HepG2 (cell line): ENCODE data around the gene HMGN4. TPM values are rescaled to one million over a fixed set of nuclear protein-coding genes. Genes with fewer than 3 reads are reported as not detected.

Experiments used
- CBFB ChIP-seq: sonication (generic); formaldehyde crosslinking; IDR thresholded peaks from 2 replicates; pipeline ENCODE4 v1.4.0; 2020; ENCODE audit warnings: missing genetic modification reagents
- GFI1 ChIP-seq: sonication (generic); formaldehyde crosslinking; IDR thresholded peaks from 2 replicates; pipeline ENCODE4 v1.5.0; 2020; ENCODE audit warnings: missing genetic modification reagents, mild to moderate bottlenecking, borderline replicate concordance
- HNF1A ChIP-seq, 2 experiments: sonication (generic) in 1 of 2; formaldehyde crosslinking in 1 of 2; IDR thresholded peaks; 2 replicates each; pipeline versions ENCODE4 v1.4.0 to v1.6.1; 2016 to 2020; ENCODE audit warnings: borderline replicate concordance in 1 of 2, low read depth in 1 of 2, mild to moderate bottlenecking in 1 of 2, missing genetic modification reagents in 1 of 2
- RXRB ChIP-seq: IDR thresholded peaks from 2 replicates; pipeline ENCODE4 v1.6.1; 2016; ENCODE audit warnings: borderline replicate concordance, missing genetic modification reagents, missing compliant biosample characterization
- SRSF9 ChIP-seq: fragments of 200-400 bp; formaldehyde crosslinking; IDR thresholded peaks from 2 replicates; pipeline ENCODE4 v1.6.1; 2018; ENCODE audit warnings: borderline replicate concordance, mild to moderate bottlenecking, low read depth, low read length; ENCODE audit not compliant: insufficient read depth, poor library complexity, severe bottlenecking
- STAG1 ChIP-seq: sonication (generic); formaldehyde crosslinking; IDR thresholded peaks from 2 replicates; pipeline ENCODE4 v1.4.0; 2020; ENCODE audit warnings: missing genetic modification reagents
- ZNF124 ChIP-seq: sonication (generic); formaldehyde crosslinking; IDR thresholded peaks from 2 replicates; pipeline ENCODE4 v1.4.0; 2020; ENCODE audit warnings: missing genetic modification reagents
- ZNF142 ChIP-seq: sonication (generic); formaldehyde crosslinking; IDR thresholded peaks from 2 replicates; pipeline ENCODE4 v1.4.0; 2020; ENCODE audit warnings: missing genetic modification reagents
- ZNF230 ChIP-seq: sonication (generic); formaldehyde crosslinking; IDR thresholded peaks from 2 replicates; pipeline ENCODE4 v1.4.0; 2020; ENCODE audit warnings: mild to moderate bottlenecking, missing genetic modification reagents
- ZNF512 ChIP-seq: sonication (generic); formaldehyde crosslinking; IDR thresholded peaks from 2 replicates; pipeline ENCODE4 v1.4.0; 2020; ENCODE audit warnings: mild to moderate bottlenecking, missing genetic modification reagents
- ZNF720 ChIP-seq: sonication (generic); formaldehyde crosslinking; IDR thresholded peaks from 2 replicates; pipeline ENCODE4 v1.4.0; 2020; ENCODE audit warnings: missing genetic modification reagents
- polyA plus RNA-seq, 8 experiments: library from polyadenylated mRNA; depleted of rRNA in 3 of 8; stranded (reverse) in 7 of 8; unstranded in 1 of 8; fragments of >200 nt; fragmentation: Illumina TruSeq in 4 of 8; extraction: Trizol in 4 of 8; gene quantifications; 2 replicates each; pipeline versions ENCODE4 v1.2.1 to v1.2.3, GENCODE V29; 2011 to 2016; ENCODE audit warnings: low read depth in 4 of 8, missing spikeins in 1 of 8, mixed read lengths in 1 of 8; ENCODE audit not compliant: insufficient read depth in 1 of 8
- total RNA-seq, 5 experiments: library from RNA; depleted of rRNA; stranded (reverse); fragments of >200 nt; fragmentation: Illumina TruSeq; extraction: Trizol; gene quantifications; 2 replicates each; pipeline ENCODE4 v1.2.3, GENCODE V29; 2016; ENCODE audit warnings: low read depth in 1 of 5
- TF ChIP-seq, protein P1 (sequence below): sonication (generic); formaldehyde crosslinking; IDR thresholded peaks from 2 replicates; pipeline ENCODE4 v1.4.0; 2020; ENCODE audit warnings: missing genetic modification reagents, mild to moderate bottlenecking, borderline replicate concordance
- TF ChIP-seq, protein P2 (sequence below): sonication (generic); formaldehyde crosslinking; IDR thresholded peaks from 2 replicates; pipeline ENCODE4 v1.8.0; 2022; ENCODE audit warnings: low read depth, missing genetic modification reagents

The HMGN4 gene
- total and polyA plus RNA-seq, 2 of the 13 experiments (the other 11 are each of a cell fraction or from before 2014, with no cell fraction given), result 39.9 to 52.1 TPM

GRCh38 chr6:26493258-26493657 is 44.9 kb upstream of the HMGN4 start (continued):
- TF ChIP-seq ZNF142, result no peak
- no peak for TF ChIP-seq ZNF512 (CRISPR knock-in tag)
- TF ChIP-seq, protein P1, sequence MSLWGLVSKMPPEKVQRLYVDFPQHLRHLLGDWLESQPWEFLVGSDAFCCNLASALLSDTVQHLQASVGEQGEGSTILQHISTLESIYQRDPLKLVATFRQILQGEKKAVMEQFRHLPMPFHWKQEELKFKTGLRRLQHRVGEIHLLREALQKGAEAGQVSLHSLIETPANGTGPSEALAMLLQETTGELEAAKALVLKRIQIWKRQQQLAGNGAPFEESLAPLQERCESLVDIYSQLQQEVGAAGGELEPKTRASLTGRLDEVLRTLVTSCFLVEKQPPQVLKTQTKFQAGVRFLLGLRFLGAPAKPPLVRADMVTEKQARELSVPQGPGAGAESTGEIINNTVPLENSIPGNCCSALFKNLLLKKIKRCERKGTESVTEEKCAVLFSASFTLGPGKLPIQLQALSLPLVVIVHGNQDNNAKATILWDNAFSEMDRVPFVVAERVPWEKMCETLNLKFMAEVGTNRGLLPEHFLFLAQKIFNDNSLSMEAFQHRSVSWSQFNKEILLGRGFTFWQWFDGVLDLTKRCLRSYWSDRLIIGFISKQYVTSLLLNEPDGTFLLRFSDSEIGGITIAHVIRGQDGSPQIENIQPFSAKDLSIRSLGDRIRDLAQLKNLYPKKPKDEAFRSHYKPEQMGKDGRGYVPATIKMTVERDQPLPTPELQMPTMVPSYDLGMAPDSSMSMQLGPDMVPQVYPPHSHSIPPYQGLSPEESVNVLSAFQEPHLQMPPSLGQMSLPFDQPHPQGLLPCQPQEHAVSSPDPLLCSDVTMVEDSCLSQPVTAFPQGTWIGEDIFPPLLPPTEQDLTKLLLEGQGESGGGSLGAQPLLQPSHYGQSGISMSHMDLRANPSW, result no peak
- TF ChIP-seq, protein P2, sequence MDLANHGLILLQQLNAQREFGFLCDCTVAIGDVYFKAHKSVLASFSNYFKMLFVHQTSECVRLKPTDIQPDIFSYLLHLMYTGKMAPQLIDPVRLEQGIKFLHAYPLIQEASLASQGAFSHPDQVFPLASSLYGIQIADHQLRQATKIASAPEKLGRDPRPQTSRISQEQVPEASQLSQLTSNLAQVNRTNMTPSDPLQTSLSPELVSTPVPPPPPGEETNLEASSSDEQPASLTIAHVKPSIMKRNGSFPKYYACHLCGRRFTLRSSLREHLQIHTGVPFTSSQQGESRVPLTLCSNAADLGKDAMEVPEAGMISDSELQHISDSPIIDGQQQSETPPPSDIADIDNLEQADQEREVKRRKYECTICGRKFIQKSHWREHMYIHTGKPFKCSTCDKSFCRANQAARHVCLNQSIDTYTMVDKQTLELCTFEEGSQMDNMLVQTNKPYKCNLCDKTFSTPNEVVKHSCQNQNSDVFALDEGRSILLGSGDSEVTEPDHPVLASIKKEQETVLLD (CRISPR knock-in tag), result no peak
- peak; percentile 77 for TF ChIP-seq STAG1 (CRISPR knock-in tag)
- TF ChIP-seq HNF1A (IDR thresholded peaks at IDR 0.05; ENCODE audit: low read depth), result no peak
- no peak for TF ChIP-seq HNF1A (CRISPR knock-in tag; IDR thresholded peaks at IDR 0.05; ENCODE audit: borderline replicate concordance)
- TF ChIP-seq SRSF9, result no peak
- no peak for TF ChIP-seq CBFB (CRISPR knock-in tag)
- no peak for TF ChIP-seq ZNF124
- TF ChIP-seq ZNF720, result no peak
- no peak for TF ChIP-seq ZNF230 (CRISPR knock-in tag)
- TF ChIP-seq RXRB (CRISPR knock-in tag), result 0 out of 2 replicates have a peak, but pooled peaks have one; percentile 13
- TF ChIP-seq GFI1 (CRISPR knock-in tag), result no peak
